ENCODE results near the gene OR2V1.

GRCh38 chr5:181166812-181167733 lies 36.1 kb upstream of the OR2V1 start:
- TF ChIP-seq CTCF (IDR thresholded peaks at IDR 0.05), result no peak
- no peak for TF ChIP-seq EZH2 (IDR thresholded peaks at IDR 0.05; ENCODE audit: borderline replicate concordance, insufficient read depth, low read depth, low read length, poor library complexity, severe bottlenecking)

Measured in B cell (primary cell).